HuH-7.5 (cell line): ENCODE data around the gene CHN2.

ENCODE experiments used
- DNase-seq: peaks from one replicate; pipeline ENCODE4 v3.0.0; 2011; ENCODE audit warnings: low spot score

Gene CHN2

DNA sequence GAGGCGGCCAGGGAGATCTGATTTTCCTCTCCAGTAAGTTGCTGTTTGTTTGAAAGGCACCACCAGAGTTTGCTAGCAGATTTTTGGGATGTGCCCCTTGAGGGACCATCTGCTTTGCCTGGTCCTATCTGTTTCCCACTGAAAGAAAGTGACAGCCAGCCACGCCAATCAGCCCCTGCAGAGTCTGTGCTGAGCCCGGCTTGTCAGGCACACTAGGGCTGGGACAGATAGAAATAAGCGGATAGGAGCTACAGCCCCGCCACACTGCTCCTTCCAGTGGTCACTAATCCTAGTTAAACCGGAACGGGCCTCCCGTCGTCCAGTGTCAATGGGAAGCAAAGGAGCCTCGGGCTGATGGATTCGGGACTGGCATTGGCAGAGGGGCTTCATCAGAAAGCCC is 207.2 kb downstream of the CHN2 start:
- no peak for DNase-seq

DNA sequence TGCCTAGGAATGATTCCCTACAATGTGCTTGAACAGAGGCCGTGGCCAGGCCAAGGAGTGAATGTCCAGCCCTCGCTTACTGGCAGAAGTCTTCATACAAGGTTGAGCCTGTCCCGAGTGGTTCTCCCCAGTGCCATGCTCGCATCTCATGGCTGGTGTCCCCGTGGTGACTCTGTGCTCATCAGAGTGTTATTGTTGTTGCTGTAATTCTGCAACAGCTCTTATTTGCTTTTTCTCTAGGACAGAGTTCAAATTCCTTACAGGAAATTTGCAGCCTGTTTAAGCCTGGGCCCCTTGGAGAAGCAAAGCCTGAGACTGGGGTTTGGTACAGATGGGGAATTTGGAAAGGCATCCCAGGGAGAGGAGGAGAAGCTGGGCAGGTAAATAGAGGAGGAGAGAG is 211.3 kb downstream of the CHN2 start:
- DNase-seq = peak; percentile 15

DNA sequence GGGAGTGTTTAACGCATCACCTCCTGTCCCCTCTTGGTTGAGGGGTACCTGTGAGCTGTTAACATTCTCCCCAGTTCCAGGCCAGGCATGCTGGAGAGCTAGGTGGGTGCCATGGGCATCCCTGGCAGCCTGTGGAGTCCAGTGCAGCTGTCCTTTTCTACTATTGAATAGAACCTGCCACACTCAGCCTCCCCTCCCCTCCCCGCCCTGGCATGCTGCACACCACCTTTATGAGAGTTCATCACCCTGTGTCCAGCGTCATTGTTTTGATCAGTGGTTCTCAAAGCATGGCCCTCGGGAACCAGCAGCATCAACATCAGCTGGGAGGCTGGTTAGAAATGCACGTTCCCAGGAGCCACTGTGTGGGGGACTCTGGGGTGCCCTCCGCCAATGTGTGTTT is 211.8 kb downstream of the CHN2 start:
- DNase-seq = no peak

DNA sequence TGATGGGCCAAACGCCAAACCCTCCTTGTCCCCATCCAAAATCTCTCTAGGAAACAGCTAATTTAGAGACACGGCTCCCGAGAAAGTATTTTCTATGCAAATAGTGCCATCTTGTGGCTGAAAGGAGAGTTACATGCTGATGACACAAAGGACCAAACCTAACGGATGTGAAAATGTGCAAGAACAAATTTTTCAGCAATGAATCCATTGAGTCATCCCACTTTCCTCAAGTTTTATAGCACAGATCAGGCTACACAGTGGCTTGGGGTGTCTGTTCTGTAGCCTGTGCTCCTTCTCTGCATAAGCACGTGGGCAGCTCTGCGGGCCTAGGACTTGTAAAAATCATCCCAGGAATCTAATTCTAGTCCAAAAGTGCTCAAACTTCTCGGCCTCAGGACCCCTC is 214.3 kb downstream of the CHN2 start:
- peak; percentile 54 for DNase-seq

DNA sequence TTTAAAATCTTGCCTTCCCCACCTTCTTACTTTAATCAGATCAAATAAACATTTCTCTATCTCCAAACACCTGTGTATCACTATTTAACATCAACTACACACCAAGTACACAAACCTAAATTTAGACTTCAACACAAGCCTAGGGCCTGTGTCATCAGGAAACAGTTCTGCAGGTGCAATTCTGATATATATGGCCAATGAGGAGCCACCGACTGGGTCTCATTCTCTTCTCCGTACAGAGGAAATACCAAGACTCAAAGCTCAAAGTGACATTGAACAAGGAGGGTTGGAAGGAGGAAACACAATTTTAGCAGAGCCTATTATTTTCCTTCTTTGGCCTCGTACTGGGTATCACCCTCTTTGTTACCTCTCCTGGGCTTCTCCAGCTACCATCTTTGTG is 216.4 kb downstream of the CHN2 start:
- no peak for DNase-seq

DNA sequence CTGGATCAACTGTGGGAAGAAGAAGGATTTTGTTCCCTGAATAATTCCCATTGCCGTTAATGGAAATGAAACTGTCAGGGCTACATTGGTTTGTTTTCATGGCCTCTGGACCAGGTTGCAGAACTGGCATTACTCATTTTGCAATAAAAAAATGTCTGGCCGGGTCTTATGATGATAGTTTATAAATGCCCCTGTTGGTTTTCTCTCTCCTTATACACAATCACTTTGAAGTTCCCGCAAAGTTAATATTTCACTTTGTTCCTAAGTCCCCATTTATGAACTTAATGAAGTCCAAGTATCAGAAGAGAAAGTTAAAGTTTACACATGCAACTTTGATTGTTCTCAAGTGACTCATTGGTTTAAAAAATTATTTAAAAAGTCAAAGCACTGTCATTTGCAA is 218.3 kb downstream of the CHN2 start:
- no peak for DNase-seq

DNA sequence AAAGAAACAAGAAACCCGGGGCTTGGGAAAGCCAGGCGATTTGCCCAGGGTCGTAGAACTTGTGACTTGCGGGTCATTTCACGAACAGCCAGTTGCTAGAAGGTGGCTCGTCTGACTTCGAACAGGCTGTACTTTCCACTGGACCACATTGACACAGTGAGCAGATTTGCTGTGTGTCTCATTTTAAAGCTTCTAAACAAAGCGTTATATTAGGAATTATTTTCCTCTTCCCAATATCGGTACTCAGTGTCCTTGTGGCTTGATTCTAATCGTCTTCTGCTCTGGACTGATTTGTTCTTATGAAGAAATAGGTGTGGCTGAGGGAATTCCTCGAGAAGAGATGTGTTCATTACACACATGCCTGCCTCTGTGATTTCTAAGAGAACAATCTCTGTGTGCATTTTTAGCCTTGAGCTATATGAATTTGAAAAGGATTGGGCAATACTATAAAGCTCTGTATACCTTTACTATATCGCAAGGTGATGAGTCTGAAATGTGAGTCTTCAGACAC is 219.1 kb downstream of the CHN2 start:
- no peak for DNase-seq

DNA sequence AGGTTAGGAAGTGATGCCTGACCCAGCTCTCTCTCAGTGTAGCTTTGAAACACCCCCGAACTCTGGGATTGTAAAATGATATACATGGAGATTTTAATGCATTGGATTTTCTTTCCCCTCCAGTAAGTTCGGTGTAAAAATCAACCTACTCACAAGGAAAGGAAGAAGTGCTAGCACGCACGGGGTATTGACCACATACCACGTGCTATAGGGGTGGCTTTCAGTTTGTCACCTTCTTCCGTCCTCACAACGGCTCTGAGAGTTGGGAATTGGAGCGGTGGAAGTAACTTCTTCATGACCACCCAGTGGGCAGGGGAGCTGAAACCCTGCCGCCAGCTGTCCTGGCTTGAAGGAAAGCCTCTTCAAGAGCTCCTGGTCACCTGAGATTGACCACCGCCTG is 219.6 kb downstream of the CHN2 start:
- DNase-seq = no peak

DNA sequence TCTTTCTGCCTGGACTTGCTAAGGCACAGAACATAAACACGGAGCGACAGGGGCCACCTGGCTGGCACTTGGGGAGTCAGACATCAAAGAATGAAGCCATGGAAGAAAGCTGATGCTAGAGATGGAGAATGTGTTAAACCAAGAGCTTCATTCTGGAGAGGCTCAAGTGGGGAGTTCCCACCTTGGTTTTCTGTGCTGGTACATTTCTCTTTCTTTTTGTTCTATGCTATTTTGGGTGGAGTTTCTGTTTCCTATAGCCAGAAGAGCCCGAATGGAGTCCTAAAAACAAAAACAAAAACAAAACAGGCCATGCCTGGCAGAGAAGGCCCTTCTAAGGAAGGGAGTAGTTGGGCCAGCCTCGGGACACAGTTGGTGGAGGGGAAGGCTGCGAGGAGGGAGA is 220.6 kb downstream of the CHN2 start:
- DNase-seq = no peak

DNA sequence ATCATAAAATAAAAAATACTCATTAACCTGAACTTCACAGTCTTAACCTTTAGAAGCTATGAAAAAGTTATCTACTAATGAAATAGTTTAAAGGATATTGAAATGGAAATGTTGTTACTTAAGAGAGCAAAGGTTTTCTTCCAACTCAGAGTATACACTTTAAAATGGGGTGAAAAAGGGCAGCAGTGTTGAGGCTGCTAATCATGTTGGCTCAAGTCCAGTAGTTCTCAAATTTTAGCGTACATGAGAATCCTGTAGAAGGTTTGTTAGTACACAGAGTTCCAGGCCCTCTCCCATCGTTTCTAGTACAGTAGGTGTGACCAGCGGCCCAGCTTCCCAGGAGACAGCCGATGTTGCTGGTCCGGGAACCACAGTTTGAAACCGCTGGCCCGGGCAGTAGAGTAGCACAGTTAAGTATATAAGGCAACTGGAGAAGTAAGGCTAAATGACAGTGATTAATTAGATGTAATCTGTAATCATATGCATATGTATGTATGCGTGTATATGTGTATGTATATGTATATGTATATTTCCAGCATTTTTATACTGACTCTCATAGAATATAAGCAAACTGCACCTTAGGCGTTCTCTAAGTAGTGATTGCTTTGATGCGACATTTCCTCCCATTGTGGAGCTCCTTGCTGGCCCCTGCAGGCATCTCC is 221.8 kb downstream of the CHN2 start:
- no peak for DNase-seq

DNA sequence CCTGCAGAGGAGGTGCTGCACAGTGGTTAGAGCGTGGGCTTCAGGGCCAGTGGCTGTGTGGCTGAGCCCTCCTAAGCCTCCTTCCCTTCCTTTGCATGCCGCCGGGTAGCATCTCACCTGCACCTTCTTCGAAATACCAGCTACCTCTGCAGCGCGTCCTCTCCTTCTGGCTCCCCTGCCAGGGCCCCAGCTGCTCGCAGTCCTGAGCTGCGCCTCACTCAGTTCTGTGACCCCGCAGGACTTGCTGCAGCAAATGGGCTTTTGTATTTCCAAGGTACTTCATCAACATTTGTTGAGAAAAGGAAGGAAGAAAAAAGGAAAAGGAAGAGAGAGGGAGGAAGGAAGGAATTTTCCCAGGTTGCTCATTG is 222.3 kb downstream of the CHN2 start:
- DNase-seq = no peak

DNA sequence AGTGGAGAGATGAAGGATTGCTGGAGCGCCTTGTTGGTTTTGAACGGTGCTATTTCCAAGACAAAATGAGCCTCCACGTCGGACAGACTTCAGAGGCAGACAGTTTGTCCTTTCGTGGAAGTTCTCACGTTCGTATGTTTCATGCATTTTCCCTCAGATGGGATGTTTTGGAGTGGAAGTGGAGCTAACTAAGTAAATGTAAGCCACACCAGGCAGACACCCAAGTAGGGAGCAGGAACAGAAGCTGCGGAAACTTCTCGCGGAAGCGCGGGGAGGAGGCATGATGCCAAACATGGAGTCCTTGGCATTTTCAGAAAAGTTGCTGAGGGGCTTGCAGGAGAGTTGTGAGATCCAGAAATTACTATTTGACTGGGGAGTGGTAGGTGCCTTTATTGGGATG is 223.5 kb downstream of the CHN2 start:
- DNase-seq = no peak

DNA sequence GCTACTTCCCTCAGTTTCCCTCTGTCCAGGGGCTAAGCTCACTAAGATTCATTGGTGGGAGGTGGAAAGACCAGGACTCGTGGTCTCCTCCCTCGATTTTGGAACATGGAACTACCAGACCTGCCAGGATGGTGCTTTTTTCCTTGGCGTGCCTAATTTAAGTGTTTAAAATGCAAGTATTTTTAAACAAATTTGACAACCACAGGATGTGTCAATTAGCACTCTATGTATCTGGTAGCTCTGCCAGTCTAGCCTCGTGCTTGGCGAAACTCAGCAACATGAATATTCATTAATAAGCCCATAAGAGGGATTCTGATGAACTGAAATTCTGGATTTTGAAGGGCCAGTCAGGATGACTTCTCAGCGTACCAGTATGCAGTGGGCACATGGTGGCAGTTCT is 224.1 kb downstream of the CHN2 start:
- DNase-seq = no peak

DNA sequence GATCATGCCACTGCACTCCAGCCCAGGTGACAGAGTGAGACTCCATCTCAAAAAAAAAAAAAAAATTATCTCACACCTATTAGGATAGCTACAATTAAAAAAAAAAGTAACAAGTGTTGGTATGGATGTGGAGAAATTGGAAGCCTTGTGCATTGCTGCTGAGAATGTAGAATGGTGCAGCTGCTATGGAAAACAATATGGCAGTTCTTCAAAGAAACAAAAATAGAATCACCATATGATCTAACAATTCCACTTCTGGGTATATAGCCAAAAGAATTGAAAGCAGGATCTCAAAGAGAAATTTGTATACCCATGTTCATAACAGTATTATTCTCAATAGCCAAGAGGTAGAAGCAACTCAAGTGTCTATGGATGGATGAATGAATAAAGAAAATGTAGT is 225.4 kb downstream of the CHN2 start:
- DNase-seq = no peak

DNA sequence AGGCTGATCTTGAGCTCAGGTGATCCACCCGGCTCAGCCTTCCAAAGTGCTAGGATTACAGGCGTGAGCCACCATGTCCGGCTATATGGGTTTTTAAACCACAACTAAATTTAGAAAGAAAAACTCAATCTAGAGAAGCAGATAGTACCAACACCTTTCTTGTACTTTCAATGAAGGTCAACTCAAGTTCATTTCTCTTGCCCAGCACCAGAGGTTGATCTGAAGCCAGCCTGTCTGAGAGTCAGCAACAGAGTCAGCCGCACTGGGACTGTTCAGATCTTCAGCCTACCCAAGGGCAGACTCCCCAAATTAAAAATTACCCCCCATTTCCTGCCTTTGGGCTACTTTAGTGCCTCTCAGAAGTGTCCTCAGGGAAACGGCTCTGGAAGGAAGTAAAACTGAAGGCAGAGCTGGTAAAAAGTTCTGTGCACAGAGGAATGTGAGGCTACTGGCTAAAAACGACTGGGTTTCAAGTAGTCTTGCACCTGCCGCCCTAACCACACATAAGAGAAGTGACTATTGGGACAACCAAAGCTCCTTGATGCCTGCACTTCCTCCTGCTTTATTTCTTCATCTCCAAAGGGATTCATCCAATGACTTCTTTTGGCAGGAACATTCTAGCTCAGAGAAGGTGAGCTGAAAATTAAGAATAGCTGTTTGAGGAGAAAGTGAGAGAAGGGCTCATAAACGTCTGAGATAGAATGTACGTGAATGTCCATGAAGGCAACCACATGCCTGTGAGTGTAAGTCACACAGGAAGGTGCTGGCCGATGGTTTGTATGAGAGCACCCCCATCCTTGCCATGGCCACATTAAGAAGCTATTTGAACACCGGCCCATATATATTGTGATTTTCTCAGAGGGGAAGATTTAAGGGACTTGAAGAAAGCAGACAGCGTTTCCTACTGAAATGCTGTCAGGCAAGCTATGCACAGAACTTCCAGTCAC is 226.7 kb downstream of the CHN2 start:
- no peak for DNase-seq

DNA sequence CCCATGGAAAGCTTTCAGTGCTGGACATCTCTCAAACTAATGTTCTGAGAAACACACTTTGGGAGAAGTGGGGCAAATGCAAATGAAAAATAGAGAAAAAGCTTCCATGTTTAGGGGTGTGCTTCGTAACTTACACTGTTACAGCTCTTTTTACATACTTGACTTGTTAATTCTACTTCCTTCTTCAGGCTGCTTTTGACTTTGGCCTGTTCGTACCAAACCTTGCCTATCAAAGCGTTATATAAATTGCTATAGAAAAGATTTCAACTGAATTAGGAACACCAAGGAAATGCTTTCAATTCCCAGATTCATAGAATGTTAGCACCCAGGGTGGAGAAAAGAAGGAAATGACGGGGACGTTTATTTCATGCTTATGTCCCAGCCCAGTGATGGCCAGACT is 228.3 kb downstream of the CHN2 start:
- no peak for DNase-seq

DNA sequence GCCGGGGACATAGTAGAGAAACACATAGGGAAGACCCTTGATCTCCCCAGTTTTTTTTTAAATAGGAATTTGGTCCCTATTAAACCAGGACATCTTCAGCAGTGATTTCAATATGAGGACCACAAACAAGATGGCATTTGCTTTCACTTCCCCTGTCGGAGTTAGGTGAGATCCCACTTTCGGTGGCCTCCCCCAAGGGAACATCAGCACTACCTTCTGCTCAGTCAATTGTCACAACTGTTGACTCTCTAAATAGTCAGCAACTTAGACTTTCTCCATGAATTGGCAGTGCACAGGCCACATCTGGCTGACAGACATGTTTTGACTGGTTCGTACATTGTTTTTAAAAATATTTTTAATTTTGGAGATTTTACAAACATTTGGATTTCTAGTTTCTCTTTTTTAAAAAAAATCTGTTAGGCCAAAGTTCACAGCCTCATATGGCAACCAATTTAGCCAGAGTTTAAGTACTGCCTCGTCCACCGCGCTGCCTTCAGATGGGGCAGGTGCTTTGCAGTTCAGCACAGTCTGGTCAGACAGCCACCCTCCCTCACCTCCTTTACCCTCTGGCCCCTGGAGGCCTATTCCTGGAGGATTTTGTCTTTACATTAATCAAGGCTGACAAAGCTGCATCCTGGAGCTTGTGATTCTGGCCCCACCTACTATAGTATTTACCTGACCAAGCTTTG is 229.9 kb downstream of the CHN2 start:
- DNase-seq = no peak

DNA sequence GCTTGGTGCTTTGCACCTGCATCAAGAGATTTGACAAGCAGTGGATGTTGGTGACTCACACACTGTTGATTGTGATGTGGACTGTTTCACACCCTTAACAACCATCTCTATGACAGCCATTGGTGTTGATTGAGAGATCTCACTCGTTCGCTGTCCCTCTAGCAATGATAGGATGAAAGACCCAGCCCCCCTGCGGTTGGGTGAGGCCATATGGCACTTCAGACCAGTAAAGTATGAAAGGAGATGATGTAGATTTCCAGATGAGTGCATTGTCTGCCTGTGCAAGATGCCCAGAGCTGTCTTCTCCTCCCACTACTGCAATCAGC is 230.4 kb downstream of the CHN2 start:
- DNase-seq = no peak

DNA sequence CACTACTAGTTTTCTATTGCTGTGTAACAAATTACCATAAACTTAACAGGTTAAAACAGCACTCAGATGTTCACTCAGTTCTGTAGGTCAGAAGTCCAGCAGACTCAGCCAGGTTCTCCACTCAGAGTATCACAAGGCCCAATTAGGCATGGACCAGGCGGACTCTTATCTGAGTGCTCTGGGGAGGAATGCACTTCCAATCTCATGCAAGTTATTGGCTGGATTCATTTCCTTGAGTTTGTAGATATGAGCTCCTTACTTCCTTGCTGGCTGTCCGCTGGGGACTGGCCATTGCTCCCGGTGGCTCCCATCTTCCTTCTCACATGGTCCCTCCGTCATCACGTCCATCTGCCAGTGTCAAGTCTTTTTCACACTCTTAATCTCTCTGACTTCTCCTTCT is 232.0 kb downstream of the CHN2 start:
- no peak for DNase-seq

DNA sequence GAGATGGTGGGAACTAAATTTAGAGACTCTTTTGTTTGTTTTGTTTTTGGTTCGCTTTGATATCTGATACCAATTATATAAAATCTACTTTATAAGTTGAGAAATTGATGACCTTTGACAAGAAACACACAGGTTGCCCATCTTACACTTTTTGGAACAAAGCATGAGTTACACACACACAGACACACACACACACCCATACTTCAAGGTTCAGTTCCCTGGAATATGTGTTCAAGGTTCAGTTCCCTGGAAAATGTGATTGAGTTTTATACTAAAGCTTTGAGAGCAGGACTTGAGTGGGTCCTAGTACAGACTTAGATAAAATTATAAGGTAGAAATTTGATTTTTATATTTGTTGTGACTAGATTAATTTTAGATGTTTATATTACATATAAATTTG is 234.8 kb downstream of the CHN2 start:
- no peak for DNase-seq

DNA sequence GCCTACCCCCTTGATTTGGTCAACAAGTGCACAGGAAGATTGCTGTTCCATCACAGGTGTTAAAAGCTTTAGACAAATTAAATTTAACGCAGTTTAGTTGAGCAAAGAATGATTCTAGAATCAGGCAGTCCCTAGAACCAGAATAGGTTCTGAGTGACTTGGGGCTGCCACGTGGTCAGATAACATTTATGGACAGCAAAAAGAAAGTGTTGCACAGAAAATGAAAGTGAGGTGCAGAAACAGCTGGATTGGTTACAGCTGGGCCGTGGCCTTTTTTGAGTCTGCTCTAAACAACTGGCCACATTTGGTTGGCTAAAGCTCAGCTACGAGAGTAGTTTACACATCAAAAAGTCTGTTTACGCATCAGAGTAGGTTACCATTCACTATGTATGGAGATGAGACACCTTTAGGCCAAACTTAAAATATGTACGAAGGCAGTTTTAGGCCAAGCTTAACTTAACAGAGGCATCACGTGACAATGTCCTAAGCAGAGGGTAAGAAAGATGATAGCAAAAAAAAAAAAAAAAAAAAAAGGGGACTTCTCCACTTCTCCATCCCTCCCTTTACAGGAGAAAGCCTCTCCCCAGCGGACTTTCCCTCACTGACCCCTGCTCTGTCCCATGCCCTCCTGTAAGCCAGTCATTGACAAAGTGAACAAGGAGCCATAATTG is 235.8 kb downstream of the CHN2 start:
- DNase-seq = no peak

DNA sequence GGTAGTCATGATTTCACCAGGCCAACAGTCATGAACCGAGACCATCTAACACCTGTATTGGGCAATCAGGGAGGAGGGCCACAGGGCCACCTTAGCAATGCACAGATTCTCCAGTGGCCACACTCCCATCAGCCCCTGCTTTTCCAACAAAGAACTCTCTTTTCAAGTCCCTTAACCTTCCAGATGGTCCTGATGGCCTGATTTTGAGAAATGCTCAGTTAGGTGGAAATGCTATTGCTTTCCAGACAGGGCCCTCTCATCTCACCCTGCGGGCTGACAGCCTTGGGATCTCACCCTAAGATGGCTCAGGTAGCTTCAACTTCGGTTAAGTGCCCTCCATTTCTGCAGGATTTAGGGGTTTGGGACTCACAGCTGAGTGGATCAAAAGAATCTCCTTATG is 237.1 kb downstream of the CHN2 start:
- DNase-seq = no peak

DNA sequence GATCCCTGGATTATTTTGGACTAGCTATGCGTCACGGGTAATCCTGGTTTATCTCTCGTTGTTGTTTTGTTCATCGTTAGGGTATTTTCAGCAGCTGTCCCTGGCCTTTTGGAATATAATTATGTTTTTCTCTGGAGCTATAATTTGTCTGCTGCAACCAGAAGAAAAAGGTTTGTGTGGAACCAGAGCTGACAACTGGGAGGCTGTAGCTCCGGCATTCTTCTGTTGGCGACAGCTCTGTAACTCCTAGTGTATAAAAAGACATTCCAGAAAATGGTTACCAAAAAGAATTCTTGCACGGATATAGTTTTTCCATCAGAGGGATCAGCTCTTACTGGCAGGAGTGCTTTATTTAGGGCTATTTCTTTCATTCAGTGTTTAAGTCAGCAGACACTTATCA is 238.1 kb downstream of the CHN2 start:
- no peak for DNase-seq
